ENCODE results near the gene USP51.

GRCh38 chrX:55524487-55524886, 34.8 kb upstream of the USP51 start:
- TF ChIP-seq USF2 (IDR thresholded peaks at IDR 0.05; ENCODE audit: low read depth, low read length), result no peak
- TF ChIP-seq USF2 (CRISPR knock-in tag; IDR thresholded peaks at IDR 0.05; ENCODE audit: borderline replicate concordance), result no peak
- TF ChIP-seq YY1 (IDR thresholded peaks at IDR 0.05; ENCODE audit: insufficient read depth, insufficient replicate concordance, low read depth, low read length), result no peak
- TF ChIP-seq POLR2AphosphoS2 (IDR thresholded peaks at IDR 0.05; ENCODE audit: low read depth, low read length), result no peak
- TF ChIP-seq KDM5A (IDR thresholded peaks at IDR 0.05; ENCODE audit: borderline replicate concordance, low read length), result no peak
- TF ChIP-seq GPBP1L1 (CRISPR knock-in tag; IDR thresholded peaks at IDR 0.05), result no peak

Measured in HepG2 (cell line).